ENCODE results near the gene IL18BP.
A peak's percentile ranks its signal among the peaks of the same experiment; 100 is the strongest.

Gene IL18BP

DNA sequence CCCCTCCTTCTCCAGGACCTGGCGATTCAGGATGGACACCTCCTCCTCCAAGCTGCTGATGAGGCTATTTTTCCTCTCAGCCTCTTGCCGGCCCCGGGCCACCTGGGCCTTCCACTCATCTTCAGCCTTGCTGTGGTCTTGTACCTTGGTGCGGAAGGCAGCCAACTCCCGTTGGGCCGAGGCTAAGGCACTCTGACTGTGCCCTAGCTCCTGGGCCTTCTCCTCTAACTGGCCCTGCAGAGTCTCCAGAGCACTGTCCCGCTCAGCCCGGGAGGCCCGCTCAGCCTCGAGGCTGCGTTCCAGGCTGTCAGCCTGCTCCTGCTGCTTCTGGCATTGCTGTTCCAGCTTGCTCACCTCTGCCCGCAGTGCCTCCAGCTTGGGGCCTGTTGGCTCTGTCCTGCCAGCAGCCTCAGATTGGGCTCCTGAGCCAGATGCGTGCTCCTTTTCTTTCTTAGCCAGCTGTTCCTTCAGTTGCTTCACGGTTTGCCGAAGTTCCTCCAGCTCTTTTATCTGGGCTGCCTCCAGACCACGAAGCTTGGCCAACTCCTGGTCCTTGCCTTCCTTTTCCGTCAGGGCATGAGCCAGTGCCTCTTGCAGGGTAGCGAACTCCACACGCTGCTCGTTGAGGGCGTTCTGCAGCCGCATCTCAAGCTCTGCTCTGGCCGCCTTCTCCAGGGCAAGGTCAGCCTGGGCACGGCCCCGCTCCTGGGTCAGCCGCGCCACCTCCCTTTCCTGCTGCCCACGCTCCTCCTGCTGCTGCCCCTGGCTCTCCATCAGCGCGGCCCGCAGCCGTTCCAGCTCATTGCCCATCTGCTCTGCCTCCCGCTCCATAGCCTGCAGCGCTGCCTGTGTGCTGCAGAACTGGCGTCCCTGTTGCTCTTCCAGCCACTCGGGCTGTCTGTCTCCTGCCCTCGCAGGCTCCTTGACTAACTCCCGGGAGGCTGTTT lies 15.3 kb downstream of the IL18BP start:
- no peak for DNase-seq

DNA sequence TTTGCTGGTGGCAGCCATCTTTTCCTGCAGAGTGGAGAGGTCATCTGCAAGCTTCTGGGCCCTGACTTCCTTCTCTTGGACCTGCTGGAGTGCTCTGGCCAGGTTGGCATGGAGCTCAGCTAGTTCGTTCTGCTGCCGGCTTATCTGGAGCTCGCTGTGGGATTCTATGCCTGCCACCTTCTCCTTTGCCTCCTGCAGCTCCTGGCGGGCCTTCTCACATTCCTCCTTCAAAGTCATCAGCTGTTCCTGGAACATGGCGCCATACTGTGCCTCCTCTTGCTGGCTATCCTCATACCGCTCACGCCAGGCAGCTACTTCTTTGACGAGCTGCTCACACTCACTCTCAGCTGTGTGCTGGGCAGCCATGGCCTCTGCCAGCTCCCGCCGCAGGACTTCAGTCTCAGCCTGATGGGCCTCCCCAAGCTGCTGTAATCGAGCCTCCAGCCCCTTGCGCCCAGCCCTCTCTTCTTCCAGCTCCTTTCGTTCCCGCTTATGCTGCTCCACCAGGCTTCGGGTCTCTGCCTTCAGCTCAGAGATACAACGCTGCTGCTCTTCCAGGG lies 16.1 kb downstream of the IL18BP start:
- DNase-seq: no peak

DNA sequence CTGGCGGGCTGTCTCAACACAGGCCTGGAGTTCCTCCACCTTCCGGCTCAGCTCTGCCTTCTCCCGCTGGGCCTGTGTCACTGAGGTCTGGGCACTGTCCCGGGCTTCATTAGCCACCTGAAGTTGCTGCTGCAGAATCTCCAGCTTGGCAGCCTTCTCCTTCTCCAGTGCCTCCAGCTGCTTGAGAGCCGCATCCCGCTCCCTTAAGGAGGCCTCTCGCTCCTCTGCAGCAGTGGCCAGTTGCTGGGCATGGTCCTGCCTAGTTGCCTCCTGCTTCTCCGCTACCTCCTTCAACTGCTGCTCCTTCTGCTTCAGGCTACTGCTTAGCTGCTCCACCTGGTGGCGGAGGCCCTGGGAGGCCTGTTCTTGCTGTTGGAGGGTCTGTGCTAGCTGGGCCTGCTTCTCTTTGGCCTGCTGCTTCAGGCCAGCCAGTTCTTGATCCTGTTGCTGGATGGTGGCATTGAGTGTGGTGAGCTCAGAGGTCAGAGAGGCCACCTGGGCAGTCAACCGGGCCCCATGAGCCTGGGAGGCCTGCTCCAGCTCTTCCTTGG lies 16.9 kb downstream of the IL18BP start:
- DNase-seq: no peak

DNA sequence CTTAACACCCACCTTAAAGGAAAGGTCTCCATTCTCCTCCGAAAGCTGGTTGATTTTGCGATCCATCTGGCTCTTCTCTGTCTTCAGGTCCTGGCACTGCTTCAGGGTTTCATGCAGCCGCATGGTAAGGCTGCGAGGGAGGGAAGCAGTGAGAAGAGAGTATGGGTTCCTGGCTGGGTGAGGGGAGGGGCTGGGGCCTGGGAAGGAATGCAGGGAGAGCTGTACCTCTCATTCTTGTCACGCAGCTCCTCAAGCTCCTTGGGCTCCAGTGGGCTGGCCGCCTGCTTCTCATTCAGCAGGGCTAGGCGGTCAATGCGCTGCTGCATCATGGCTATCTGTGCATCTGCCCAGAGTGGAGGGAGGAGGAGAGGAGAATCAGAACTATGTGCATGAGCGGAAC lies 19.5 kb downstream of the IL18BP start:
- DNase-seq: no peak

DNA sequence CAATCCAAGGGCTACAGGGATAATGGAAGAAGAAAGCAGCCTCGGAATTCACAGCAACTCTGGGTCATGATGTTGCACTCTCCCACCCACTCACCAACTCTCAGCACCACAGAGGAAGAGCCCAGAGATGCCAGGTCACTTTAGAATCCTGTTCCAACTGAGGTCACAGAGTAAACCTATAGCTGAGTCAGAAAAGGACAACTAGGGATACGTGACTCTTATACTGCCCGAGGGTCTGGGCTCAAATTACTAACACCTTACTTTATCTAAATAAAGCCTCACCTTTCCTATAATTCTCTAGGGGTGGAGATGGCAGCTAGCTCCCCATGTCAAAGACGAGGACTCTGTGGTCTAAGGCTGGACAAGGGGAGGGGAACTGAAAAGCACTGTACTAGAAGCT lies 24.6 kb downstream of the IL18BP start:
- no peak for DNase-seq

DNA sequence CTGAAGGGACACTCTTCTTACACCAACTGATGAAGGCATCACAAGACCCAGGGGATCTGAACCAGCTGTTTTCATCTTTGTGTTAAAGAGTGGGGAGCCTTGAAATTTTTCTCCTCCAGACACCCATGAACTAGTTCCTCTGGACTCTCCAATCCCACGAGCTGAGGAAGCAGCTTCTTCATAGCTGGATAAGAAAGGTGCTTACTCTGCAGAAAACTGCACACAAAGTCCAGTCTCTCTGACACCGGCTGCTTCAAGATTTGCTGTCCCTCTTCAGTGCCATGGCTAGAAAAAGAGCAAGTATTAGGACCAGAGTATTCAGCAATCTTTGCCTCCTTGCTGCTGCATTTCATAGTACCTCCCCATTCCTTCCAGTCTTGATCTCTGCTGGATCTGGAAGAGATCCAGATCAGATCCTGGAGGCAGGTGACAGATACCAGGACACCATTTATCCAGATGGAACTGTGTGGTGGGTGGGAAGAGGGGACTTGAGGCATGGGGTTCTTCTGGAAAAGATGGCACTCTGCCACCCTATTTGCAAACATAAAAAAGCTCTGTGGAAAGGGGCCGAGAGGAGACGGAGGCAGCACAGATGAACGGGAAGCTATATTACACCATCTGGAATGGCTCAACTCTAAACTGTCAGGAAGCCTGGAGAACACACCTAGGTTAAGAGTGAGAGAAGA lies 25.5 kb downstream of the IL18BP start:
- DNase-seq: no peak

- no peak for DNase-seq
These were observed 27.4 kb downstream of the IL18BP start for GRCh38 chr11:72026090-72026489.

- DNase-seq: no peak
These were observed 31.9 kb downstream of the IL18BP start for GRCh38 chr11:72030472-72031045.

GRCh38 chr11:72036687-72037086 lies 38.0 kb downstream of the IL18BP start:
- DNase-seq: no peak

- DNase-seq: no peak
These were observed 39.0 kb downstream of the IL18BP start for GRCh38 chr11:72037554-72038311.

GRCh38 chr11:72038491-72038890 lies 39.8 kb downstream of the IL18BP start:
- DNase-seq: peak; percentile 58

GRCh38 chr11:72039031-72039855 lies 40.5 kb downstream of the IL18BP start:
- DNase-seq: no peak

DNA sequence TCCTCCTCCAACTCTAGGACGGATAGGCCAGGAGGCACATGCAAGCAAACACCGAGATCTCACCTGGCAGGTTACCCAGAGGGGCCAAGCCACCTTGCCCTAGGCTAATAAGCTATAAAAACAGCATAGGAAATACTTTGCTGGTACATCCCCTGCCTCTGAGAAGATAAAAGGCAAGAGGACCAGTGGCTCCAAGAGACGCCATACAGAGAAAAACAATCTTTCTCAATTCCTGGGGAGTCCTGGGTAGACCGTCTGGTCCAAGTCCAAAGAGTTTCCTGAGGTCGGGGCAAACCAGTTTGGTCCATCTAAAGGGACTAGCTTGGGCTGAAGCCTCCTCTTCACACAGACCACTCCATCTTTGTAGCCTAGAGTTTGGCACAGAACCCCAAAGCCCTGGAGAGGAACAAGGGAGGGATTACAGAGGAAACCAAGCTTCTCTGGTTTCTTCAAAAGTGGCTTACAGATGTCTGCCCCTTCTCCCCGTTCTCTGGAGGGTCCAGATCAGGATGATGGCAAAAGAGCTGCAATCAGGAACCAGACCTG lies 41.2 kb downstream of the IL18BP start:
- DNase-seq: no peak

GRCh38 chr11:72040491-72041363 lies 42.0 kb downstream of the IL18BP start:
- DNase-seq: peak; percentile 84

- DNase-seq: peak; percentile 49
These were observed 42.8 kb downstream of the IL18BP start for GRCh38 chr11:72041364-72042063.

- DNase-seq: no peak
These were observed 43.5 kb downstream of the IL18BP start for GRCh38 chr11:72042064-72042745.

DNA sequence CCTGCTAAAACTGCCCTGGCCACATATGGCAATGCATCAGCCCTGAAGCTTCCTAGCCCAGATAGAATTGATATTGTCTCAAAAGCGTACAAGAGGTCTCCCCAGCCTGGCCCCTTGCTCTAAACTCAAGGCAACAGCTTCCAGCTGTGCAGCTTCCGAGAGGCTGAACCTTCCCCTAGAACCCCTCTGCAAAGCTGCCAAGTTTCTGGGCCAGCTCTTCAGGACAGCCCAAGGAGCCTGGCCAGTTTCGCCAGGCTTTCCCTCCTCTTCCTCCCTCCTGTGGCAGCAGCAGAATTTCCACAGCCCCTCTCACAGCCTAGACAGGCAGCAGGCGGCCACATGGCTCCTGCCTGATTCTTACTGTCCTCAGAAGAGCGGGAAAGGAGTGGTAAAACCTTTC lies 47.1 kb downstream of the IL18BP start:
- DNase-seq: no peak

DNA sequence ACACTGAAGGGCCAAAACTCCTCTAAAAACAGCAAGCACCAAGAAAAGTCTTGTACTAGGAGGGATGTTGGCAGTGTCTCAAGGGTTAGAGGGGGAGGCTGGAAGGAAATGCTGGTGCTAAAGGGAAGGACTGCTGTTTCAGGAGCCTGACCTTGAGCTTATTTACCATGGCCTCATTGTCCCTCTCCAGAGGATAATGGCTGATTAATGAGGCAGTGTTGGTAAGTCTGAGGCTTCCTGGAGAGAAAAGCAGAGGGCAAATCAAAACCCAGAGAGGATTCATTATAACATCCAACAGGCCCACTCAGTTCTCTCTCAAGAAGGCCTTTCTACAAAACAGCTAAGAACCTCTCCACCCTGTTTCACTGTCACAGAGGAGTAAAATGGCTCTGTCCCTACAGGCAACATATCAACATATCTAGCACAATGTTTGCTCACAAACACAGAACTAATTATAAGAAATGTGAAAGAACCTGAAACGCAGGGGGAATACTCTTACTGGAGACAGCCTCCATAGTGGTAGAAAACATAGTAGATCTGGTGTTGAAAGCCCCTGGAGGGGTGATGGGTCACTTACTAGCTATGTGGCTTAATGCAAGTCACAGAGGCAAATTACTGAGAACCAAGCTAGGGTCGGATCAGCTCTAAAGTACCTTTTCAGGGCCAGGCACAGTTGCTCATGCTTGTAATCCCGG lies 50.2 kb downstream of the IL18BP start:
- no peak for DNase-seq

All from NCI-H1694 treated with DMSO at 0.1 percent for 48 hours (cell line).